Measurements from ENCODE around the gene GTPBP10.

GTPBP10 gene

DNA sequence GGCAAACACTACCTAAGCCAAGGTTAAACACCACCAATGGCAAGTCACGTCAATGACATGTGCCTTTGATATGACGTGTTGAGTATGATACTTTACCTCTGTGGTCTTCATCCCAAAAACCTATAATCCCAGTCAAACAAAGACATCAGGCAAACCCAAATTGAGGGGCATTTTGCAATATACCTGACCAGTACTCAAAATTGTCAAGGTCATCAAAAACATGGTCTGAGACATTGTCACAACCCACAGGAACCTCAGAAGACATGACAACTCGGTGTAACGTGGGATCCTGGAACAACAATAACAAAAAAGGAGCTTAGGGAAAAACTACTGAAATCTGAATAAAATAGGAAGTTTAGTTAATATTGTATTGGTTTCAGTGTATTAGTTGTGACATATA, 32.6 kb upstream of the GTPBP10 start:
- ChIA-PET POLR2A (no interaction called here), CTCF (interaction anchor here (3.2 to 4.0 kb wide), 2 partner anchors 15 to 114 kb away, joined by 12 to 48 read pairs; no protein-coding TSS in a partner anchor)
- DNase-seq (ENCODE audit: extremely low spot score) = no peak
- TF ChIP-seq, protein P1, sequence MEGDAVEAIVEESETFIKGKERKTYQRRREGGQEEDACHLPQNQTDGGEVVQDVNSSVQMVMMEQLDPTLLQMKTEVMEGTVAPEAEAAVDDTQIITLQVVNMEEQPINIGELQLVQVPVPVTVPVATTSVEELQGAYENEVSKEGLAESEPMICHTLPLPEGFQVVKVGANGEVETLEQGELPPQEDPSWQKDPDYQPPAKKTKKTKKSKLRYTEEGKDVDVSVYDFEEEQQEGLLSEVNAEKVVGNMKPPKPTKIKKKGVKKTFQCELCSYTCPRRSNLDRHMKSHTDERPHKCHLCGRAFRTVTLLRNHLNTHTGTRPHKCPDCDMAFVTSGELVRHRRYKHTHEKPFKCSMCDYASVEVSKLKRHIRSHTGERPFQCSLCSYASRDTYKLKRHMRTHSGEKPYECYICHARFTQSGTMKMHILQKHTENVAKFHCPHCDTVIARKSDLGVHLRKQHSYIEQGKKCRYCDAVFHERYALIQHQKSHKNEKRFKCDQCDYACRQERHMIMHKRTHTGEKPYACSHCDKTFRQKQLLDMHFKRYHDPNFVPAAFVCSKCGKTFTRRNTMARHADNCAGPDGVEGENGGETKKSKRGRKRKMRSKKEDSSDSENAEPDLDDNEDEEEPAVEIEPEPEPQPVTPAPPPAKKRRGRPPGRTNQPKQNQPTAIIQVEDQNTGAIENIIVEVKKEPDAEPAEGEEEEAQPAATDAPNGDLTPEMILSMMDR (IDR thresholded peaks at IDR 0.05; ENCODE audit: control extremely low read depth, extremely low read depth, low read depth, missing control alignments) = no peak

DNA sequence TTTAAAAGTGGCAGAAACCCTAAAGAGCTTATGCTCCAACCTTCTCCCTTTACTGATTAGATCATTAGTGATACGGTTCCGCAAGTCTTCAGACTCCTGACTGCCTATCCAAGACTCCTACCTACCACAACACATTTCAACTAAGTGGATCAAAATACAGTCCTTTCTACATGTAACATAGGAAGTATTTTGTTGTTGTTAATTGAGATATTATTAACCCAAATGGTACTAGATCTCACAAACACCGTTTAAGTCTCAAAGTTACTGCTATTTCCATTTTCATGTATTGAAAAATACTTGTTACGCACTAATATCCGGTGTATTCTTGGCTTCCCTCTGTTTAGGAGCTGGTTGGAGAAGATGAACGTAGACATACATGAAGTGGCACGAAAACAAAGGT, 26.5 kb upstream of the GTPBP10 start:
- TF ChIP-seq, protein P1 (IDR thresholded peaks at IDR 0.05; ENCODE audit: control extremely low read depth, extremely low read depth, low read depth, missing control alignments) = no peak
- POLR2A ChIA-PET = no interaction called here
- DNase-seq (ENCODE audit: extremely low spot score) = no peak
- CTCF ChIA-PET = no interaction called here

DNA sequence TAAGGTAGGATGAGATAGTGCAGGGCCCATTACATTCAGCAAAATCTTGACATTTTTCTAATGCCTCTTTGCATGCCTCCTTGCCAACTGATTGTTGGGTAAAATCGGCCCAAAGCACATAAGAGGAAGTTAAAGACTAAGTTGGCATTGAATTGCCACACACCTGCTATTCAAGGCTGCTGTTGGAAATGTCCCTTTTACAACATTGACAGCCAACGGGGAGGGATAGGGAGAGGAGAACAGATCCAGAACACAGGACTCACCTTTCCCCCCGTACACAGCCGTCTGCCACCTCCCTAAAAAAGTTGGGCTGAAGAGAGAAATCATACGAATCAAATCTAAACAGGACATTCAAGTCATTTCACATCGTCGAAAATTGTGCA, 26.1 kb upstream of the GTPBP10 start:
- POLR2A ChIA-PET = no interaction called here
- CTCF ChIA-PET = interaction anchor here (1.4 to 1.7 kb wide), 3 partner anchors 8 to 110 kb away, joined by 3 to 5 read pairs (median 3); no protein-coding TSS in a partner anchor
- TF ChIP-seq, protein P1 (IDR thresholded peaks at IDR 0.05; ENCODE audit: control extremely low read depth, extremely low read depth, low read depth, missing control alignments) = no peak
- no peak for DNase-seq (ENCODE audit: extremely low spot score)

DNA sequence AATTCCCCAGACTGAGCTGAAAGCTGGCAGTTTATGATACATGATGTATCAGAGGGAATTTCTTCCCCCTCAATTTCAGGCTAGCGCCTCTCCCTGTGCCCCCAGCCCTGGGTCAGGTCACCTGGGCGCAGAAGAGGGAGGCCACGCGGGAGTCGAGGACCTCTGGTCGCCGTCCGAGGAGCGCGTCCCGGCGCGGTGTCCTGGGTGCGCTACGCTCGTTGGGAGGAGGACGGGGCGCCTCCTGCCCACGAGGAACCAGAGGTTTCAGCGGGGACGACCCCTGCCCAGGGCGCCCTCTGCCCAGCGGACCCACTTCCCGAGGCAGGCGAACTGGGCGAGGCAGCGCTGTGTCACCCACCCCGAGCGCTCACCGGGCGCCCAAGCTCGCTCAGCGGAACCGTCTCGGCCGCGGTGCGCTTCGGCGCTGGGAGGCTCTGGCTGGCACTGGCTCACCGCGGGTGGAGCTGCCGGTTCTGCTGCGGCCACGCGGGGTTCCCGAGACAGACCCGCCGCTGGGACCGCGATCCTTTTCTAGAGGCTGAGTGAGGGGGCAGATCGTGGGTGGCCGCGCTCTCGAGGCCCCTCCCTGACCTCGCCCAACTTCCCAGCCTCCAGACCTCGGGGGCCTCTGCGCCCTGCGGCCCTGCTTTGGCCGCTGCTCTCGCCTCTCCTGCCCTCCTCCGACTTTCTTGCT, 25.6 kb upstream of the GTPBP10 start, which contains the start of gene FAM237B:
Gene FAM237B, minus strand, starts transcription at position 504 of the 694 bp plus-strand sequence. CDS start 1,556 bp downstream, outside the sequence.
- TF ChIP-seq, protein P1 (IDR thresholded peaks at IDR 0.05; ENCODE audit: control extremely low read depth, extremely low read depth, low read depth, missing control alignments) = no peak
- ChIA-PET POLR2A (no interaction called here), CTCF (interaction anchor here (1.3 to 1.7 kb wide), 4 partner anchors 8 to 110 kb away, joined by 3 to 5 read pairs (median 3); no protein-coding TSS in a partner anchor)
- no peak for DNase-seq (ENCODE audit: extremely low spot score)

DNA sequence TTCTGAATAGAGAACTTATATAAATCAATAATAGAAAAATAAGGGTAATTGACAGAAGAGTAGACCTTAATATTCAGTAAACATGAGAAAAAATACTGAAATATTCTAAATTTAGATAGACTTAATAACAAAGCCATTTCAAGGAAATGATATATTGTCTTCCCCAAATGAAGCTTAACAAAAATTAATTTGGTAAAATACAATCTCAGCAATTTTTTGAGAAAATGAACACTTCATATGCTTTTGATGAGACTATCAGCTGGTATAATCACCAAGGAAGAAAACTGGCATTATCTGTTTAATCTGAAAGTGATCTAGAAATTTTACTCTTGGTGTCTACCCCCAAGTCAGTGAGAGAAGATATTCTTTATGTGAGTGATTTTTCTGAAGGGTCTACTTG, 23.7 kb upstream of the GTPBP10 start:
- POLR2A ChIA-PET = no interaction called here
- TF ChIP-seq, protein P1 (IDR thresholded peaks at IDR 0.05; ENCODE audit: control extremely low read depth, extremely low read depth, low read depth, missing control alignments) = no peak
- no peak for DNase-seq (ENCODE audit: extremely low spot score)
- CTCF ChIA-PET = no interaction called here

DNA sequence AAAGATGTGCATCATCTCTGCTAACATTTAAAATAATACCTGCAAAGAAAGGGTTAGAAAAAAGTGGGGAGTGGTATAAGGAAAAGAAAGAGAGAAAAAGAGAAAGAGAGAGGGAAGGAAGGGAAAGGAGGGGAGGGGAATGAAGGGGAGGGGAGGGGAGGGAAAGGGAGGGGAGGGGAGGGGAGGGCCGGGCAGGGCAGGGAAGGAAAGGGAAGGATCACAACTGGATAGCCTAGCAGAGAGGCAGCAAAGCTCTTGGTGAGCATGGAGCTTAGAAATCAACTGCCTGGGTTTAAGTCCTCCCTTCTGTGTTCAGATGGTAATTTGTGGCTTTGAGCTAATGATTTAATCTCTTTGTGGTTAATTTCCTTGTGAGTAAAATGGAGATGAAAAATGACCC, 20.0 kb upstream of the GTPBP10 start:
- CTCF ChIA-PET = no interaction called here
- TF ChIP-seq, protein P1 (IDR thresholded peaks at IDR 0.05; ENCODE audit: control extremely low read depth, extremely low read depth, low read depth, missing control alignments) = no peak
- no peak for DNase-seq (ENCODE audit: extremely low spot score)
- POLR2A ChIA-PET = no interaction called here
